Stimulated activated naive CD8-positive, alpha-beta T cell treated with anti-CD3 and anti-CD28 coated beads, Interleukin-15, amount 100 ng/mL, for 72 hours (primary cell): ENCODE data around the gene PSTPIP1.

Experiments used
- ATAC-seq: fragments of 150-1000 bp; cut with Tn5 transposase; 2 replicates; pipeline ENCODE4 v1.10.0; 2021; ENCODE audit warnings: mild to moderate bottlenecking, moderate library complexity
- DNase-seq, 2 donors: peaks; one replicate each; pipeline ENCODE4 v3.0.0; 2021 to 2022
- H3K27ac Mint-ChIP-seq, 2 donors: one replicate each; pipeline ENCODE4 v1.8.0; 2022; ENCODE audit warnings: mild to moderate bottlenecking in 2 of 2, mixed read lengths in 2 of 2, moderate library complexity in 2 of 2
- H3K27me3 Mint-ChIP-seq: one replicate; pipeline ENCODE4 v1.8.0; 2022; ENCODE audit warnings: mixed read lengths
- H3K4me1 Mint-ChIP-seq: one replicate; pipeline ENCODE4 v1.8.0; 2022; ENCODE audit warnings: mild to moderate bottlenecking, mixed read lengths
- H3K4me3 Mint-ChIP-seq, 2 donors: one replicate each; pipeline ENCODE4 v1.8.0; 2022; ENCODE audit warnings: mild to moderate bottlenecking in 2 of 2, mixed read lengths in 2 of 2, moderate library complexity in 1 of 2
- H3K9me3 Mint-ChIP-seq, 2 donors: one replicate each; pipeline ENCODE4 v1.8.0; 2022; ENCODE audit warnings: mixed read lengths in 2 of 2

The PSTPIP1 gene

GRCh38 chr15:76988867-76989780 is 5.8 kb upstream of the PSTPIP1 start:
- H3K27me3 Mint-ChIP-seq: no peaks in the 10 kb centered on the region
- ATAC-seq (peak; percentile 6), DNase-seq (no peak)
- peak overlapping the region; percentile 82 to 90 for H3K4me3 Mint-ChIP-seq
- H3K27ac Mint-ChIP-seq: peak overlapping the region; percentile 99
- H3K4me1 Mint-ChIP-seq: peaks cover 62% of the 10 kb centered on the region
- no peaks in the 10 kb centered on the region for H3K9me3 Mint-ChIP-seq

- Mint-ChIP-seq H3K27ac (peak overlapping the region in 1 of 2 donors; percentile 9), H3K9me3 (no peaks in the 10 kb centered on the region), H3K4me1 (peaks cover 71% of the 10 kb centered on the region), H3K4me3 (no peak overlapping the region), H3K27me3 (no peaks in the 10 kb centered on the region)
- ATAC-seq (no peak), DNase-seq (no peak)
Observed at GRCh38 chr15:76991048-76991447, 3.9 kb upstream of the PSTPIP1 start.

DNA sequence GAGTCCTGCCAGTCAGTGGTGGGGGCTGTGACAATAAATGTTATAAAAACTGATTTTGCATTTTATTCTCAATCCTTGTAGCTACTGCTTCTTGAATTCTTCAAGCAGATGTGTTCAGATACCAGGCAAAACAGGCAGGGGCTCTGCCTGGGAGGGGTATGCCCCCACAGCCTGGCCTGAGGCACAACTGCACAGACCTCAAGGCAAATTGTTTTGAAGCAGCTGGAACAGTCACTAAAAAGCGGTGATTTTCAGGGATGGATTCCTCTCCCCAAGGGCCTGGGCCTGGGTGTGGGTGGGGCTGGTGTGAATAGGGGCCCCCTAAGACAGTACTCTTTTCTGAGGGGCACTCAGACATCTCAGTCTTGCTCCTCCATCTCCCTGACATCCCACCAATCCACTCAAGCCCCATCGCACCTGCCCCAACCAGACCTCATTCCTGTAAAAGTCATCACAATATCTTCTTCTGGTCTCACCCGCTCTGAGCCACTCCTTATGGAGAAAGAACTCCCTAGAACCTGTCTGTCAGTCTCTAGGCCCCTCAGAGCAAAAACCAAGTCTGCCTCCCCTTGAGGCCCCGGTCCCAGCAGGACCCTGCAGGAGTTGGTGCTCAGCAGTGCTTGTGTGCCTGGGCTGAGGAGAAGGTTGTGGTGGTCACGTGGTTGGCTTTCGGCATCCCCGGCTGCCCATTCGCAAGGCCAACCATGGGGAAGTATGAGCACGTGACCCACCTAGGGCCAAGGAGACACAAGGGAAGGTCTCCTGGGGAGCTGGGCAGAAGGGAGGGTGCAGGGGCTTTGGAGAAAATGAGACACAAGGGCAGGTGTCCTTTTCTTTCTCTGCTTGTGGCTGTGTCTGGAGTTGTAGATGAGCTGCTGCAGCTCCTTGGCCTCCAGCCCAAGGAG is 2.9 kb upstream of the PSTPIP1 start:
- H3K27me3 Mint-ChIP-seq: no peaks in the 10 kb centered on the region
- ATAC-seq (no peak), DNase-seq (no peak)
- H3K9me3 Mint-ChIP-seq: no peaks in the 10 kb centered on the region
- H3K4me3 Mint-ChIP-seq: no peak overlapping the region
- peaks cover 73% of the 10 kb centered on the region for H3K4me1 Mint-ChIP-seq
- no peak overlapping the region for H3K27ac Mint-ChIP-seq

- no peak for DNase-seq
- no peak for ATAC-seq
- H3K4me3 Mint-ChIP-seq: peak overlapping the region; percentile 99
- H3K27ac Mint-ChIP-seq: peak overlapping the region; percentile 7 to 86
- H3K4me1 Mint-ChIP-seq: peaks cover 73% of the 10 kb centered on the region
- H3K9me3 Mint-ChIP-seq: no peaks in the 10 kb centered on the region
- H3K27me3 Mint-ChIP-seq: no peaks in the 10 kb centered on the region
Observed at GRCh38 chr15:76993114-76993725, 1.7 kb upstream of the PSTPIP1 start.

DNA sequence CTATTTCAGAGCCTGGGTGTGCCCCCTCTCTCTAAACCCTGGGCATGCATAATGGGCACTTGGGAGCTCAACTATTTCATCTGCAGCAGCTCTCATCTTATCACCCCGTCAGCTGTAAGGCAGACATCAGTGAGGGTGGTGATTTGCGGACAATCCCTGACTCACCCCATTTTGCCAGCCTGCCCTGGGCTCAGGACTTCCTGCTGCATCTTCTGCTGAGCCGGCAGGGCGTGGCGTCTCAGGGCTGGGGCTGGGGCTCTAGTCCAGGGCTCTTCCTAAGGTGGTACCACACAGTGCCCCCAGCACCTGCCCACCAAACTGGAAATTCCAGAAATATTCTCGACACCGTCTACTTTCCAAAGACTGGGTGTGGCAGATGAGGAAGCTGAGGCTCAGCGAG is 925 bp upstream of the PSTPIP1 start:
- peak overlapping the region; percentile 98 for H3K27ac Mint-ChIP-seq
- H3K4me3 Mint-ChIP-seq: peak overlapping the region; percentile 99
- H3K27me3 Mint-ChIP-seq: no peaks in the 10 kb centered on the region
- peak; percentile 54 for ATAC-seq
- peak; percentile 47 to 66 for DNase-seq
- H3K4me1 Mint-ChIP-seq: peaks cover 73% of the 10 kb centered on the region
- H3K9me3 Mint-ChIP-seq: no peaks in the 10 kb centered on the region

DNA sequence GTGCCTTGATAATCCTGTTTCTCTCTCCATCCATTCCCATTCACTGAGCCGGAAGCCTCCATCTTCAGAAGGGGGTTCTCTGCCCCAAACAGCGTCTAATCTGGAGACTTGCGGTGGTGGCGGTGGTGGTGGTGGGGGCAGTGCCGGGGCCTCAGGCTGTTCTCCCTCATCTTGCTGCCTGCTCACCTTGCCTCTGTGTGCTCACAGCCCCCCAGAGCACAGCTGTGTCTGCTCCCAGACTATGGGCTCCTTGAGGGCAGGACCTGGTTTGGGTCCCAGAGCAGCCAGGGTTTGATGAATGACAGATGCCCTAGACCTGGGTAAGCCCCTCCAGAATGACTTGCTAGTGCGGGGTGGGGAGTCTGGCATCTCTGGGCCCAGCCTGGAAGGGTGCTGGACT is 430 bp upstream of the PSTPIP1 start:
- DNase-seq (no peak), ATAC-seq (peak; percentile 37)
- H3K4me3 Mint-ChIP-seq: peak overlapping the region; percentile 99
- peak overlapping the region; percentile 98 for H3K27ac Mint-ChIP-seq
- no peaks in the 10 kb centered on the region for H3K9me3 Mint-ChIP-seq
- no peaks in the 10 kb centered on the region for H3K27me3 Mint-ChIP-seq
- H3K4me1 Mint-ChIP-seq: peaks cover 73% of the 10 kb centered on the region

- Mint-ChIP-seq H3K4me3 (peak overlapping the region; percentile 99), H3K27ac (peak overlapping the region; percentile 98), H3K9me3 (no peaks in the 10 kb centered on the region), H3K4me1 (peaks cover 82% of the 10 kb centered on the region), H3K27me3 (no peaks in the 10 kb centered on the region)
- no peak for DNase-seq
- no peak for ATAC-seq
Observed at GRCh38 chr15:76996076-76996525, 1.2 kb downstream of the PSTPIP1 start.

DNA sequence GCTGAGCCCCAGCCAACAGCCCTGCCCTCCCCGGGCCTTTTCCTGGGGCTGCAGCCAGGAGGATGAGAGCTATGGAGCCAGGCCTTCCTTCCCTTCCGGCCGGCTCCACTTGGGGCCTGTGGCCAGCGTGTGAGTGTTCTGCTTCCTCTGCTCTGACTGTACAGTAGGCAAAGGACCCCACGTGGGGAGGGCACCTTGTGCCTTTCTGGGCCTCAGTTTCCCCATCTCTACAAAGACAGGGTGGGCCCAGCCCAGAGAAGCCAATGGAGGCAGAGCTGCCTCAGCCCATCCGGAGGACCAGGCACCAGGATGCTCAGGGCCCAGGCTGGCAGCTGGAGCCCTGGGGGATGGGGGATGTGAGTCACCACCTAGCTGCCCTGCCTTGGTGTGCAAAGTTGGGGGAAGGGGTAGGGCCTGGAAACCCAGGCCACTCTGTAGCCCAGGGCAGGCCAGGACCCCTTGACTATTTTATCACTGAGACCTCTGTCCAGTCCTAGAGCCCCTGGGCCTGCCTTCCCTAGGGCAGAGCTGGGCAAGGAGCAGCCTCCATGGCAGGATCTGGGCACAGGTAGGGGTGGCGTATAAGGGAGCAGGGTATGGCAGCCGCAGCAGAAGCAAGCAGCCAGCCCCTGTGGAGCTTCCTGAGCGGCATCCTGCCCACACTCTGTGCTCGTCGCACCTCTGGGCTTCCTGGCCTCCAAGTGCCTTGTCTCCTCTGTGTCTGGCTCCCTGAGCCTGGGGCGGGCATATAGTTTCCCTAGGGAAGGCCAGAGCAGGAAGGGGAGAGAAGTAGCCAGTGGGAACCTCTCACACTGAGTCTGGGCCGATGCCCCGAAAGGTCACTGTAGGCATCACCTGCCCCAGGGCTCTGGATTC is 1.8 kb downstream of the PSTPIP1 start:
- DNase-seq (peak in 1 of 2 donors; percentile 64), ATAC-seq (peak; percentile 52)
- H3K9me3 Mint-ChIP-seq: no peaks in the 10 kb centered on the region
- H3K4me3 Mint-ChIP-seq: peak overlapping the region; percentile 99
- H3K27ac Mint-ChIP-seq: peak overlapping the region; percentile 87 to 98
- H3K27me3 Mint-ChIP-seq: no peaks in the 10 kb centered on the region
- H3K4me1 Mint-ChIP-seq: peaks cover 88% of the 10 kb centered on the region

DNA sequence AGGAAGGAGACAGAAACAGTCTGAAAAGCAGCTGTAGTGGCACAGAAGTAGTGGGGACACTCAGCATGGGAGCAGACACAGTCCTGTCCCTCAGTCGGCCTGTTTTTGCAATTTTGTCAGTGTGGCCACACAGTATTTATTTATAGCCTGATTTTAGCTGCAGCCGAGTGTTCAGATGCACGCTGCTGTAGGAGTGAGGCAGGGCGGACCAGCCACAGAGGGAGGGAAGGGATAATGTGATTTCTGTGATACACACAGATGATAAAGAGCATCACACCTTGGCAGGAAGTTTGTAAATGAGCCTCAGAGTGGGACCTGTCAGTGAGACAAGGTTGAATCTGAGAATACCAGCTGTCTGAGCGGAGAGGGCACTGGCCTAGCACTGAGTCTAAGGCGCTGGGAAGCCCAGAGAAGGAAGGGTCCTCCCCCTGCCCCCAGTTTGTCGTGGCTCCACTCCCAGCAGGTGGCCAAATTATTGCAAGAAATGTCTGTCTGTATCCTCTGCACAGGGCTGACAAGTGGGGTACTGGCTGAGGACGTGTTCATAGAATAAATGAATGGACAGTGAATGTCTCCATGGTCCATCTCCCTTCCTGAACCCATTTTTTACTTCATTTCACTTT is 3.8 kb downstream of the PSTPIP1 start:
- peaks cover 88% of the 10 kb centered on the region for H3K4me1 Mint-ChIP-seq
- ATAC-seq: no peak
- peak overlapping the region; percentile 99 for H3K4me3 Mint-ChIP-seq
- no peak for DNase-seq
- no peaks in the 10 kb centered on the region for H3K9me3 Mint-ChIP-seq
- H3K27ac Mint-ChIP-seq: peak overlapping the region in 1 of 2 donors; percentile 59
- H3K27me3 Mint-ChIP-seq: no peaks in the 10 kb centered on the region

- Mint-ChIP-seq H3K27ac (no peak overlapping the region), H3K27me3 (no peaks in the 10 kb centered on the region), H3K4me3 (peak overlapping the region; percentile 30 to 38), H3K9me3 (peaks cover 9 to 11% of the 10 kb centered on the region in 2 donors), H3K4me1 (peaks cover 88% of the 10 kb centered on the region)
- DNase-seq (no peak), ATAC-seq (no peak)
Observed at GRCh38 chr15:76999996-77000395, 5.1 kb downstream of the PSTPIP1 start.

DNA sequence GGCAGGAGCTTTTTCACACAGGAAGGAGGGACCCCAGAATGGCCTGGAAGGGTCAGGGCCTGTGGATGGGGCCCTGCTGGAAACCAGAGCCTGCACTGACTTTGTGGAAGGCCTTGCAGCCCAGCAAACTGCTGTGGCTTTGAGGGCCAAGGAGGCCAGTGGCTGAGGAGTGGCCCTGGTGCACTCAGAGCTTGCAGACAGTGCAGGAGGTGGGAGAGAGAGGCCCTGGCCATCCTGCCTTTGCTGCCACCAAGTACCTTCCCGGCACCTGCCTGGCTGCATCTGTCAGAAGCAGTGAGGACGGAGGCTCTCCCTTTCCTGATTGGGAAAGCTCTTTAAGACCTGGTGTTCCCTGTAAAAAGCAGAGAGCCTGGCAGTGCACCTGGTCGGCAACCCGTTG is 6.4 kb downstream of the PSTPIP1 start:
- Mint-ChIP-seq H3K4me1 (peaks cover 96% of the 10 kb centered on the region), H3K4me3 (peak overlapping the region; percentile 59 to 65), H3K9me3 (peaks cover 9 to 11% of the 10 kb centered on the region in 2 donors), H3K27ac (peak overlapping the region; percentile 28 to 82), H3K27me3 (no peaks in the 10 kb centered on the region)
- ATAC-seq: no peak
- no peak for DNase-seq

- Mint-ChIP-seq H3K27me3 (no peaks in the 10 kb centered on the region), H3K4me3 (peak overlapping the region; percentile 58 to 81), H3K4me1 (peaks cover 96% of the 10 kb centered on the region), H3K9me3 (peaks cover 9 to 11% of the 10 kb centered on the region in 2 donors), H3K27ac (no peak overlapping the region)
- DNase-seq (no peak), ATAC-seq (no peak)
Observed at GRCh38 chr15:77001966-77002365, 7.0 kb downstream of the PSTPIP1 start.

- H3K9me3 Mint-ChIP-seq: peaks cover 9 to 11% of the 10 kb centered on the region in 2 donors
- peak overlapping the region; percentile 1 to 79 for H3K27ac Mint-ChIP-seq
- H3K4me1 Mint-ChIP-seq: peaks cover 94% of the 10 kb centered on the region
- ATAC-seq: no peak
- no peak for DNase-seq
- peak overlapping the region; percentile 58 to 81 for H3K4me3 Mint-ChIP-seq
- no peaks in the 10 kb centered on the region for H3K27me3 Mint-ChIP-seq
Observed at GRCh38 chr15:77002436-77002835, 7.5 kb downstream of the PSTPIP1 start.
